H1 (cell line): ENCODE measurements around the gene RAB40C. TPM values are rescaled to one million over a fixed set of nuclear protein-coding genes. Genes with fewer than 3 reads are reported as not detected.

Experiments
- polyA plus RNA-seq, 7 experiments: library from polyadenylated mRNA; depleted of rRNA in 3 of 7; stranded (reverse) in 5 of 7; unstranded in 2 of 7; fragments of >200 nt in 5 of 7; fragments of 200-250 nt in 2 of 7; gene quantifications; 1 replicate in 5 of 7; 2 replicates in 1 of 7; 4 replicates in 1 of 7; pipeline versions ENCODE4 v1.2.1 to v1.2.3, GENCODE V29; 2011 to 2013; ENCODE audit warnings: missing spikeins in 2 of 7, mixed read lengths in 2 of 7
- total RNA-seq: library from RNA; stranded (reverse); fragmentation: NEBNext Ultra II Directional; extraction: Animal tissue kit (Norgen Biotek cat#: 25700); gene quantifications from 2 replicates; pipeline ENCODE4 v1.2.1, GENCODE V29; 2021
- TF ChIP-seq, protein P1 (sequence below): fragments of 300-600 bp; sonication (generic); IDR thresholded peaks from 2 replicates; pipeline ENCODE4 v1.7.1; 2012; ENCODE audit warnings: low read length, moderate library complexity, mild to moderate bottlenecking, inconsistent platforms; ENCODE audit not compliant: insufficient replicate concordance

Gene RAB40C
- total and polyA plus RNA-seq, 2 of the 8 experiments (the other 6 are each of a cell fraction or from before 2014, with no cell fraction given), result 13.9 to 15.6 TPM

DNA sequence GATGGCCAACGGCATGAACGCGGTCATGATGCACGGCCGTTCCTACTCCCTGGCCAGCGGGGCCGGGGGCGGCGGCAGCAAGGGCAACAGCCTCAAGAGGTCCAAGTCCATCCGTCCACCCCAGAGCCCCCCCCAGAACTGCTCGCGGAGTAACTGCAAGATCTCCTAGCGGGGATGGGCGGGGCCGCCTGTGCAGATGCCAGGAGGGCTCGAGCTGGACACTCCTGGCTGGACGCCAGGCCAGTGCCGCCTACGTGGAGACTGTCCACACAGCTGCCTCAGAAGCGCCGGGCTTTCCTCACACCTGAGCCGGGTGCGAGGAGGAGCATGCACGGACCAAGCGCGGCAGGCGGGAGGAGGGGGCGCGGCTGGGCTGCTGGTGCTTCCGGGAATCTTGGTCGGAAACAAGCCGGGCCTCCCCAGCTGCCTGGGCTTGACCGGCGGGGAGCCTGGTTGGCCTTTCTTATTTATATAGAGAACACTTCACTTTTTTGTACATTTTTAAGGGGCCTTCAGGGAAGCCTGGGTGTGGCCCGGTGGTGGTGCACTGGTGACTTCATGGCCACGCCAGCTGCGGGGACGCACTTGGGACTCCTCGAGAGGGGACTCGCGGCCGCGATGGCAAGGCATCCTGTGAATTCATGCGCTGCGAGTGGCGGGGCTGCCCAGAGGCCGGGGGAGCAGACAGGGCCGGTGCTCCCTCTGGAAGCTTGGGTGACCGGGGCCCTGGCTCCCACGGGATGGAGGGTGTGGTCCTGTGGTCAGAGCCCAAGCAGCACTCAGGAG lies 37.8 kb downstream of the RAB40C start (continued):
- TF ChIP-seq, protein P1, sequence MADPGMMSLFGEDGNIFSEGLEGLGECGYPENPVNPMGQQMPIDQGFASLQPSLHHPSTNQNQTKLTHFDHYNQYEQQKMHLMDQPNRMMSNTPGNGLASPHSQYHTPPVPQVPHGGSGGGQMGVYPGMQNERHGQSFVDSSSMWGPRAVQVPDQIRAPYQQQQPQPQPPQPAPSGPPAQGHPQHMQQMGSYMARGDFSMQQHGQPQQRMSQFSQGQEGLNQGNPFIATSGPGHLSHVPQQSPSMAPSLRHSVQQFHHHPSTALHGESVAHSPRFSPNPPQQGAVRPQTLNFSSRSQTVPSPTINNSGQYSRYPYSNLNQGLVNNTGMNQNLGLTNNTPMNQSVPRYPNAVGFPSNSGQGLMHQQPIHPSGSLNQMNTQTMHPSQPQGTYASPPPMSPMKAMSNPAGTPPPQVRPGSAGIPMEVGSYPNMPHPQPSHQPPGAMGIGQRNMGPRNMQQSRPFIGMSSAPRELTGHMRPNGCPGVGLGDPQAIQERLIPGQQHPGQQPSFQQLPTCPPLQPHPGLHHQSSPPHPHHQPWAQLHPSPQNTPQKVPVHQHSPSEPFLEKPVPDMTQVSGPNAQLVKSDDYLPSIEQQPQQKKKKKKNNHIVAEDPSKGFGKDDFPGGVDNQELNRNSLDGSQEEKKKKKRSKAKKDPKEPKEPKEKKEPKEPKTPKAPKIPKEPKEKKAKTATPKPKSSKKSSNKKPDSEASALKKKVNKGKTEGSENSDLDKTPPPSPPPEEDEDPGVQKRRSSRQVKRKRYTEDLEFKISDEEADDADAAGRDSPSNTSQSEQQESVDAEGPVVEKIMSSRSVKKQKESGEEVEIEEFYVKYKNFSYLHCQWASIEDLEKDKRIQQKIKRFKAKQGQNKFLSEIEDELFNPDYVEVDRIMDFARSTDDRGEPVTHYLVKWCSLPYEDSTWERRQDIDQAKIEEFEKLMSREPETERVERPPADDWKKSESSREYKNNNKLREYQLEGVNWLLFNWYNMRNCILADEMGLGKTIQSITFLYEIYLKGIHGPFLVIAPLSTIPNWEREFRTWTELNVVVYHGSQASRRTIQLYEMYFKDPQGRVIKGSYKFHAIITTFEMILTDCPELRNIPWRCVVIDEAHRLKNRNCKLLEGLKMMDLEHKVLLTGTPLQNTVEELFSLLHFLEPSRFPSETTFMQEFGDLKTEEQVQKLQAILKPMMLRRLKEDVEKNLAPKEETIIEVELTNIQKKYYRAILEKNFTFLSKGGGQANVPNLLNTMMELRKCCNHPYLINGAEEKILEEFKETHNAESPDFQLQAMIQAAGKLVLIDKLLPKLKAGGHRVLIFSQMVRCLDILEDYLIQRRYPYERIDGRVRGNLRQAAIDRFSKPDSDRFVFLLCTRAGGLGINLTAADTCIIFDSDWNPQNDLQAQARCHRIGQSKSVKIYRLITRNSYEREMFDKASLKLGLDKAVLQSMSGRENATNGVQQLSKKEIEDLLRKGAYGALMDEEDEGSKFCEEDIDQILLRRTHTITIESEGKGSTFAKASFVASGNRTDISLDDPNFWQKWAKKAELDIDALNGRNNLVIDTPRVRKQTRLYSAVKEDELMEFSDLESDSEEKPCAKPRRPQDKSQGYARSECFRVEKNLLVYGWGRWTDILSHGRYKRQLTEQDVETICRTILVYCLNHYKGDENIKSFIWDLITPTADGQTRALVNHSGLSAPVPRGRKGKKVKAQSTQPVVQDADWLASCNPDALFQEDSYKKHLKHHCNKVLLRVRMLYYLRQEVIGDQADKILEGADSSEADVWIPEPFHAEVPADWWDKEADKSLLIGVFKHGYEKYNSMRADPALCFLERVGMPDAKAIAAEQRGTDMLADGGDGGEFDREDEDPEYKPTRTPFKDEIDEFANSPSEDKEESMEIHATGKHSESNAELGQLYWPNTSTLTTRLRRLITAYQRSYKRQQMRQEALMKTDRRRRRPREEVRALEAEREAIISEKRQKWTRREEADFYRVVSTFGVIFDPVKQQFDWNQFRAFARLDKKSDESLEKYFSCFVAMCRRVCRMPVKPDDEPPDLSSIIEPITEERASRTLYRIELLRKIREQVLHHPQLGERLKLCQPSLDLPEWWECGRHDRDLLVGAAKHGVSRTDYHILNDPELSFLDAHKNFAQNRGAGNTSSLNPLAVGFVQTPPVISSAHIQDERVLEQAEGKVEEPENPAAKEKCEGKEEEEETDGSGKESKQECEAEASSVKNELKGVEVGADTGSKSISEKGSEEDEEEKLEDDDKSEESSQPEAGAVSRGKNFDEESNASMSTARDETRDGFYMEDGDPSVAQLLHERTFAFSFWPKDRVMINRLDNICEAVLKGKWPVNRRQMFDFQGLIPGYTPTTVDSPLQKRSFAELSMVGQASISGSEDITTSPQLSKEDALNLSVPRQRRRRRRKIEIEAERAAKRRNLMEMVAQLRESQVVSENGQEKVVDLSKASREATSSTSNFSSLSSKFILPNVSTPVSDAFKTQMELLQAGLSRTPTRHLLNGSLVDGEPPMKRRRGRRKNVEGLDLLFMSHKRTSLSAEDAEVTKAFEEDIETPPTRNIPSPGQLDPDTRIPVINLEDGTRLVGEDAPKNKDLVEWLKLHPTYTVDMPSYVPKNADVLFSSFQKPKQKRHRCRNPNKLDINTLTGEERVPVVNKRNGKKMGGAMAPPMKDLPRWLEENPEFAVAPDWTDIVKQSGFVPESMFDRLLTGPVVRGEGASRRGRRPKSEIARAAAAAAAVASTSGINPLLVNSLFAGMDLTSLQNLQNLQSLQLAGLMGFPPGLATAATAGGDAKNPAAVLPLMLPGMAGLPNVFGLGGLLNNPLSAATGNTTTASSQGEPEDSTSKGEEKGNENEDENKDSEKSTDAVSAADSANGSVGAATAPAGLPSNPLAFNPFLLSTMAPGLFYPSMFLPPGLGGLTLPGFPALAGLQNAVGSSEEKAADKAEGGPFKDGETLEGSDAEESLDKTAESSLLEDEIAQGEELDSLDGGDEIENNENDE, result no peak
- TF ChIP-seq, all 59 proteins: peak for 2
